ENCODE results near the gene ZC3H11A. TPM values are rescaled to one million over a fixed set of nuclear protein-coding genes. Genes with fewer than 3 reads are reported as not detected.

Gene ZC3H11A
- total and polyA plus RNA-seq, 2 of the 4 experiments (the other 2 are of a cell fraction), result 52.1 to 66.5 TPM

DNA sequence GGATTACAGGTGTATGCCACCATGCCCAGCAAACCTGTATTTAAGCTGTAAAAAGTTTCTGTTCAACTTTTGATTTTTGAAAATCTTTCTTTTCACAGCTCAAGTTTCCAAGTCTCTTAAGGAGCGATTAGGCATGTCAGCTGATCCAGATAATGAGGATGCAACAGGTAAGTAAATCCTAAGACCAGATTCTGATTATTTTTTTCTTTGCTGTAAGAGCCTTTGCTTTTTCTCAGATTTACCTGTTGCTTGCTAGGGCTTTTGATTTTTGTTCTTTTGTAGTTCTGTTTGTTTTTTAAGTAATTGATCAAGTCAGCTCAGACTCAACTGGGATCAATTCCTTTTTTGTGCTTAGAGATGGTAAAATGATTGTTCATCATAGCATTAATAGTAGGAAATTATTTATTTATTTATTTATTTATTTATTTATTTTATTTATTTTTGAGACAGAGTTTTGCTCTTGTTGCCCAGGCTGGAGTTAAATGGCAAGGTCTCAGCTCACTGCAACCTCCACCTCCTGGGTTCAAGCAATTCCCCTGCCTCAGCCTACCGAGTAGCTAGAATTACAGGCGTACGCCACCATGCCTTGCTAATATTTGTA lies 44.9 kb downstream of the ZC3H11A start:
- no peak overlapping the region for H3K23ac ChIP-seq (ENCODE audit: low read depth, low read length)
- ATAC-seq (ENCODE audit: low read depth), result no peak
- no peak overlapping the region for H3K56ac ChIP-seq (ENCODE audit: extremely low read depth, insufficient read depth, low read length)
- no peak for DNase-seq
- TF ChIP-seq MAZ (IDR thresholded peaks at IDR 0.05; ENCODE audit: borderline replicate concordance, low read depth, low read length) (no peak), CEBPB (IDR thresholded peaks at IDR 0.05; ENCODE audit: low read depth, low read length) (no peak), RFX5 (IDR thresholded peaks at IDR 0.05; ENCODE audit: low read depth, low read length) (no peak), NFE2L2 (IDR thresholded peaks at IDR 0.05; ENCODE audit: low read depth, low read length) (no peak), RAD21 (IDR thresholded peaks at IDR 0.05; ENCODE audit: low read length) (no peak), CTCF (conservative IDR thresholded peaks at IDR 0.05; ENCODE audit: low read depth, low read length) (no peak), RCOR1 (IDR thresholded peaks at IDR 0.05; ENCODE audit: insufficient replicate concordance, low read length) (no peak), SMC3 (IDR thresholded peaks at IDR 0.05; ENCODE audit: low read depth, low read length) (no peak), POLR2A (IDR thresholded peaks at IDR 0.05; ENCODE audit: low read depth, low read length) (no peak), FOS (IDR thresholded peaks at IDR 0.05; ENCODE audit: low read depth, low read length) (no peak), BHLHE40 (IDR thresholded peaks at IDR 0.05; ENCODE audit: low read depth, low read length) (no peak)
- TF ChIP-seq, protein P1, sequence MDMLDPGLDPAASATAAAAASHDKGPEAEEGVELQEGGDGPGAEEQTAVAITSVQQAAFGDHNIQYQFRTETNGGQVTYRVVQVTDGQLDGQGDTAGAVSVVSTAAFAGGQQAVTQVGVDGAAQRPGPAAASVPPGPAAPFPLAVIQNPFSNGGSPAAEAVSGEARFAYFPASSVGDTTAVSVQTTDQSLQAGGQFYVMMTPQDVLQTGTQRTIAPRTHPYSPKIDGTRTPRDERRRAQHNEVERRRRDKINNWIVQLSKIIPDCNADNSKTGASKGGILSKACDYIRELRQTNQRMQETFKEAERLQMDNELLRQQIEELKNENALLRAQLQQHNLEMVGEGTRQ (IDR thresholded peaks at IDR 0.05; ENCODE audit: low read depth, low read length), result no peak
- no peak overlapping the region for H3K4ac ChIP-seq (ENCODE audit: low read depth, low read length)
- no peak overlapping the region for H3K4me2 ChIP-seq (ENCODE audit: low read depth, low read length)
- H3K79me1 ChIP-seq (ENCODE audit: low read depth in 1 of 2, low read length in 2 of 2), result peaks cover 25 to 31% of the 10 kb centered on the region in 2 experiments
- H4K91ac ChIP-seq (ENCODE audit: insufficient read depth, low read depth, low read length), result no peak overlapping the region
- no CpG with 5 or more reads among the region's 4 CpGs for WGBS, 2 experiments (ENCODE audit: extremely low coverage in 2 of 2, insufficient read length in 1 of 2)
- no peak overlapping the region for H2AFZ ChIP-seq (replicated peaks; ENCODE audit: low read length, poor library complexity)
- H3K4me3 ChIP-seq (ENCODE audit: insufficient read depth, low read depth, low read length), result no peak overlapping the region
- no peaks in the 10 kb centered on the region for H3K27me3 ChIP-seq (ENCODE audit: control insufficient read depth, insufficient read depth, low read length)
- ChIA-PET CTCF (interaction anchor here (0.7 kb wide), 1 partner anchor 30 kb away, joined by 3 read pairs; no protein-coding TSS in a partner anchor), POLR2A (ENCODE audit: unreplicated experiment) (no interaction called here)
- no peak overlapping the region for H2AK5ac ChIP-seq (ENCODE audit: low read depth, low read length)
- H3K36me3 ChIP-seq (ENCODE audit: control insufficient read depth, insufficient read depth, low read length), result peaks cover 45% of the 10 kb centered on the region
- no peak overlapping the region for H2BK15ac ChIP-seq (ENCODE audit: low read depth, low read length)
- no peak overlapping the region for H2AK9ac ChIP-seq (replicated peaks; ENCODE audit: low read depth, low read length, poor library complexity)
- H2BK5ac ChIP-seq (ENCODE audit: low read depth, low read length, poor library complexity, severe bottlenecking), result no peak overlapping the region
- no peak overlapping the region for H3K18ac ChIP-seq (ENCODE audit: low read depth, low read length)
- no peak overlapping the region for H4K5ac ChIP-seq (ENCODE audit: low read depth, low read length)
- no TSS peak for BruUV-seq (replicated peaks)
- no peak overlapping the region for H4K8ac ChIP-seq (ENCODE audit: low read depth in 2 of 2, low read length in 2 of 2)
- H3K9me3 ChIP-seq (ENCODE audit: control insufficient read depth, insufficient read depth, low read length), result no peaks in the 10 kb centered on the region
- H2BK120ac ChIP-seq (ENCODE audit: low read depth, low read length), result no peak overlapping the region
- in situ Hi-C loops (cut with MboI; ENCODE audit: low sequenced_read_pairs), result no loop called here
- H3K27ac ChIP-seq (ENCODE audit: insufficient read depth, low read length), result no peak overlapping the region
- dilution Hi-C loops (cut with HindIII; ENCODE audit: low sequenced_read_pairs, unreplicated experiment), result no loop called here
- intact Hi-C loops (cut with micrococcal nuclease), result no loop called here
- no peak overlapping the region for H3K9ac ChIP-seq (ENCODE audit: low read depth, low read length)
- H3K4me1 ChIP-seq (ENCODE audit: control insufficient read depth, insufficient read depth, low read length), result peaks cover 2% of the 10 kb centered on the region
- H3K9me1 ChIP-seq (ENCODE audit: insufficient read depth, low read length), result no peaks in the 10 kb centered on the region
- peaks cover 4% of the 10 kb centered on the region for H4K20me1 ChIP-seq (ENCODE audit: insufficient read depth, low read length)
- no peak overlapping the region for H3K14ac ChIP-seq (replicated peaks; ENCODE audit: low read depth, low read length)
- no peak overlapping the region for H2BK20ac ChIP-seq (ENCODE audit: low read depth, low read length)
